Measurements from ENCODE around the gene EYA3. TPM values are rescaled to one million over a fixed set of nuclear protein-coding genes. Genes with fewer than 3 reads are reported as not detected.

Gene EYA3
- total and polyA plus RNA-seq, 10 of the 15 experiments (the other 5 are each of a cell fraction or from before 2014, with no cell fraction given): 13.0 to 46.6 (median 23.4) TPM

- FAIRE-seq: no peak
- POLR2A ChIA-PET: no interaction called here
- H3K9ac ChIP-seq (ENCODE audit: control insufficient read depth, insufficient read depth, low read length): no peak overlapping the region
- no peak for ATAC-seq
- intact Hi-C loops (cut with micrococcal nuclease; ENCODE audit: unreplicated experiment) (no loop called here), in situ Hi-C loops (cut with MboI) (no loop called here)
- BruUV-seq (replicated peaks): no TSS peak
- H4K20me1 ChIP-seq (ENCODE audit: control insufficient read depth, insufficient read depth): no peaks in the 10 kb centered on the region
- RAD21 ChIA-PET (ENCODE audit: unreplicated experiment): interaction anchor here (1.0 to 1.8 kb wide), 10 partner anchors 19 to 308 kb away, joined by 3 to 7 read pairs (median 4); partner anchors contain the start of genes EYA3 and XKR8
- no peak overlapping the region for H3K4me2 ChIP-seq (ENCODE audit: control insufficient read depth, insufficient read depth)
- no peaks in the 10 kb centered on the region for H3K79me2 ChIP-seq (ENCODE audit: control insufficient read depth, insufficient read depth, low read length)
- H3K36me3 ChIP-seq (ENCODE audit: control insufficient read depth in 2 of 2, insufficient read depth in 2 of 2, low read length in 1 of 2): no peaks in the 10 kb centered on the region
- DNase-seq (ENCODE audit: low read depth, low spot score): no peak
- H2AFZ ChIP-seq (ENCODE audit: control insufficient read depth, low read depth, low read length): no peak overlapping the region
- CTCF ChIA-PET: interaction anchor here (0.6 to 5.8 kb wide), 29 partner anchors 8 to 268 kb away, joined by 3 to 40 read pairs (median 3); partner anchors contain the start of gene FAM76A
- no peaks in the 10 kb centered on the region for H3K9me3 ChIP-seq (replicated peaks; ENCODE audit: control insufficient read depth, insufficient read depth, low read length)
- H3K4me3 ChIP-seq: no peak overlapping the region
- H3K27me3 ChIP-seq (replicated peaks in 1 of 2; ENCODE audit: control insufficient read depth in 2 of 2, insufficient read depth in 2 of 2, low read length in 1 of 2): no peaks in the 10 kb centered on the region
- SMC1A ChIA-PET (ENCODE audit: uncharacterized antibody, unreplicated experiment): interaction anchor here (0.6 to 1.9 kb wide), 10 partner anchors 11 to 308 kb away, joined by 3 to 7 read pairs (median 3); no protein-coding TSS in a partner anchor
- no peak for TF ChIP-seq SPI1 (IDR thresholded peaks at IDR 0.05; ENCODE audit: borderline replicate concordance, insufficient read depth, low read depth, low read length)
- TF ChIP-seq HCFC1 (IDR thresholded peaks at IDR 0.05; ENCODE audit: low read length): no peak
- TF ChIP-seq NBN (IDR thresholded peaks at IDR 0.05): no peak
- TF ChIP-seq DPF2 (IDR thresholded peaks at IDR 0.05): no peak
- TF ChIP-seq MLLT1 (IDR thresholded peaks at IDR 0.05): no peak
- no peak for TF ChIP-seq HSF1 (IDR thresholded peaks at IDR 0.05; ENCODE audit: low read depth, low read length)
- no peak for TF ChIP-seq NFIC (IDR thresholded peaks at IDR 0.05; ENCODE audit: low read depth, low read length)
- no peak for TF ChIP-seq CEBPB (IDR thresholded peaks at IDR 0.05; ENCODE audit: borderline replicate concordance in 1 of 2, low read depth in 2 of 2, low read length in 2 of 2)
- TF ChIP-seq NR2F1 (conservative IDR thresholded peaks at IDR 0.05): no peak
- no peak for TF ChIP-seq FOXK2 (IDR thresholded peaks at IDR 0.05)
- TF ChIP-seq RAD51 (IDR thresholded peaks at IDR 0.05): no peak
- no peak for TF ChIP-seq BMI1 (IDR thresholded peaks at IDR 0.05; ENCODE audit: borderline replicate concordance)
- no peak for TF ChIP-seq USF1 (IDR thresholded peaks at IDR 0.05; ENCODE audit: borderline replicate concordance, extremely low read length, insufficient read depth, low read depth, low read length)
- TF ChIP-seq EZH2 (IDR thresholded peaks at IDR 0.05; ENCODE audit: borderline replicate concordance, control insufficient read depth, low read depth, low read length): no peak
- no peak for TF ChIP-seq SMARCA5 (IDR thresholded peaks at IDR 0.05)
- no peak for TF ChIP-seq CBFB (IDR thresholded peaks at IDR 0.05; ENCODE audit: low read depth)
- TF ChIP-seq EP300 (IDR thresholded peaks at IDR 0.05; ENCODE audit: borderline replicate concordance in 1 of 2, control insufficient read depth in 1 of 2, low read depth in 2 of 2, low read length in 2 of 2): no peak
- TF ChIP-seq HDAC2 (IDR thresholded peaks at IDR 0.05): no peak
- TF ChIP-seq ZNF384 (IDR thresholded peaks at IDR 0.05; ENCODE audit: borderline replicate concordance, low read depth, low read length): no peak
- H3K27ac ChIP-seq (ENCODE audit: control insufficient read depth, insufficient read depth): no peak overlapping the region
- H3K4me1 ChIP-seq (ENCODE audit: control insufficient read depth, insufficient read depth, low read length): no peaks in the 10 kb centered on the region
- WGBS (ENCODE audit: insufficient coverage, insufficient replicate concordance, low lambda C conversion rate, missing lambda C conversion rate): 80% methylated on average over 9 of the region's 9 CpGs
These were observed 147.4 kb downstream of the EYA3 start for GRCh38 chr1:27940870-27941560.
